AG09319 (cell line): ENCODE results near the gene NFASC.

Experiments
- DNase-seq: peaks from one replicate; pipeline ENCODE4 v3.0.0-alpha.2; 2010; ENCODE audit warnings: low read depth; ENCODE audit errors: extremely low read depth
- CTCF ChIP-seq: IDR thresholded peaks from 2 replicates; pipeline ENCODE4 v1.5.1; 2011; ENCODE audit warnings: low read depth, mild to moderate bottlenecking, inconsistent platforms, low read length, moderate library complexity

Gene NFASC

GRCh38 chr1:205030896-205031295 is 160.2 kb downstream of the NFASC start:
- DNase-seq = no peak
- no peak for TF ChIP-seq CTCF

DNA sequence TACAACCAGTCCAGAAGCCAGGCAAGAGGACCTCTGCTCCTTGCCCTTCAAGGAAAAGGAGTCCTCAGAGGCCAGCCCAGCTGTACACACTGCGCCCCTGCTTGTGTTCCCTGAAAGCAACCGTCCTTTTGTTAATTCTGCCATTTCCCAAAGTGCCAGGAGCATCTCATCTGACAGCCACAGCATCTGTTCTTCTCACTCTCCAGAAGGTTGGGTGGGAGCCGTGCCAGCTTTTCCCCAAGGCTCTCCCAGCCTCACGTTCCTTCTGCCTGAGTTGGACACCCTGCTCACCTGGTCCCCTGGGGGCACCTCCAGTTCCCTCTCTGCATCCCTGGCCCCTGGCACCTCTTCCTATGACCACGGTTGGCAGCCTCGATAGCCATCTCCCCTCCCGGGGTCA is 161.8 kb downstream of the NFASC start:
- no peak for TF ChIP-seq CTCF
- no peak for DNase-seq

GRCh38 chr1:205037539-205037938 is 166.9 kb downstream of the NFASC start:
- no peak for DNase-seq
- TF ChIP-seq CTCF = no peak

DNA sequence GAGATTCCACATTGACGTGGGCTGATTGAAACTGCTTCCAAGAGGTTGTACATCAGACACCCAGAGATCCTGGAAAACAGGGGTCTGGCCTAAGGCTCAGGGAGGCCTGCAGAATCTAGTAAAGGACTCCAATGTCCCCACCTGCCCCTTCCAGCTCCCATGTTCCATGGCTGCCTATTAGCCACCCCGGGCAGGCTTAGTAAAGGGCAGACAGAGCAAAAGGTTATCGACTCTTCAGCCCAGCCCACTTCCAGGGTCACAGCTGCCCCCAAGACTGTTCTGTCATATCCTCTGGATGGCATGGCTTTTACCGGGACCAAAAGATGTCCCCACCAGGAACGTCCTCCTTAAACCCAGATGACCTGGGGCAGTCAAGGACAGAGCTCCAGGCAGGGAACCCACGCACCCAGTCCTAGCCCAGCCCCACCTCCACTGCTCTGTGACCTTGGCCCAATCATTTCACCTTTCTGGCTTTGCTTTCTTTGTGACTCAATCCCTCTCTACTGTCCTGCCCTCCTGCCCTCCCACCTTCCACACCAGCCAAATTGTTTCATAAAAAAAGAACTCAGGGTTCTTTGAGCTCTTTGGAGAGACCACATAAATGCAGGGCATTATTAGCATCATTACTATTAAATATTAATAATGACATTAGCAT is 167.6 kb downstream of the NFASC start:
- no peak for DNase-seq
- TF ChIP-seq CTCF = no peak

- no peak for TF ChIP-seq CTCF
- no peak for DNase-seq
These were observed 170.5 kb downstream of the NFASC start for GRCh38 chr1:205041001-205041715.

- no peak for DNase-seq
- TF ChIP-seq CTCF = no peak
These were observed 171.6 kb downstream of the NFASC start for GRCh38 chr1:205041998-205042910.
